Muscle layer of colon (tissue), 2 donors: ENCODE results near the gene ANXA6.

Experiments
- H3K27ac ChIP-seq: one replicate; pipeline ENCODE4 v1.7.0; 2013; ENCODE audit warnings: low read depth, mild to moderate bottlenecking, low read length, moderate library complexity
- H3K27me3 ChIP-seq, 2 donors: one replicate each; pipeline ENCODE4 v1.7.0; 2013; ENCODE audit warnings: low read length in 2 of 2, mild to moderate bottlenecking in 2 of 2; ENCODE audit not compliant: insufficient read depth in 2 of 2, control insufficient read depth in 1 of 2
- H3K36me3 ChIP-seq: one replicate; pipeline ENCODE4 v1.7.0; 2013; ENCODE audit warnings: mild to moderate bottlenecking, low read length; ENCODE audit not compliant: insufficient read depth
- H3K4me1 ChIP-seq: one replicate; pipeline ENCODE4 v1.7.0; 2013; ENCODE audit warnings: mild to moderate bottlenecking, low read length; ENCODE audit not compliant: insufficient read depth
- H3K4me3 ChIP-seq, 2 donors: one replicate each; pipeline ENCODE4 v1.7.0; 2013; ENCODE audit warnings: low read length in 2 of 2, low read depth in 1 of 2, mild to moderate bottlenecking in 1 of 2, moderate library complexity in 1 of 2
- H3K9ac ChIP-seq: one replicate; pipeline ENCODE4 v1.7.0; 2013; ENCODE audit warnings: low read length
- H3K9me3 ChIP-seq: one replicate; pipeline ENCODE4 v1.7.0; 2013; ENCODE audit warnings: mild to moderate bottlenecking, low read length
- donor health status: abdominal sarcoma.
- donor health status: Adenocarcinoma of cecum.

The ANXA6 gene

DNA sequence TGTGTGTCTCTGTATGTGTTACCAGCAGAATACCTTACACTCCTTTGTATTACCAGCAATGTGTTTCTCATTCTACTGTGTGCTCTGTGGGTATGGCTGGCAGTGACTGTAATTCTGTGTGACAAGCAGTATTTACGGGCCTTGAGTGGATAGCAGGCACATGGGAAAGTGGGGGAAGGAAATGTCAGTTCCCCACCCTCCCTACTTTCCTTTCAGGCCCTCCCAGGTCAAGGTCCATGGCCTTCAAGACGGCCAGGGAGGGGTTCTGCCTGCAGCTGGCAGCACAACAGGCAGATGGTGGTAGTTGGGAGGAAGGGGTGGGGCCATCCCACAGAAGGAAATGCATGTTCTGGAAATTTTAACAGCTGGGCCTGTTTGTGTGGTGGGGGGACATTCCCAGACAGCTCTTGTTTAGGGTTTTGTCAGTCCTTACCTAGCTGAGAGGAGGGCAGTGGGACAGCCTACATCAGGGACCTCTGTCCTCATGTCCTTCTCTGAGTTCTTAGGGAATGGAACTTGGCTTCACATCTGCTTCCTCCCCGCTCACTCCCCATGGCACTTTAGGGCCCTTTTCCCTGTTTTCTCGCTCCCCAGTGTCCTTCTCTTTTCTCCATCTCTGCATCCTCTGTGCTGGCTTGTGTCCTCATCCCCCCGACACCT is 62.1 kb downstream of the ANXA6 start:
- Histone ChIP-seq H3K9ac (no peak overlapping the region), H3K9me3 (no peaks in the 10 kb centered on the region), H3K27ac (peak overlapping the region; percentile 40), H3K36me3 (peaks cover 3% of the 10 kb centered on the region), H3K4me3 (no peak overlapping the region), H3K27me3 (no peaks in the 10 kb centered on the region), H3K4me1 (peaks cover 22% of the 10 kb centered on the region)

DNA sequence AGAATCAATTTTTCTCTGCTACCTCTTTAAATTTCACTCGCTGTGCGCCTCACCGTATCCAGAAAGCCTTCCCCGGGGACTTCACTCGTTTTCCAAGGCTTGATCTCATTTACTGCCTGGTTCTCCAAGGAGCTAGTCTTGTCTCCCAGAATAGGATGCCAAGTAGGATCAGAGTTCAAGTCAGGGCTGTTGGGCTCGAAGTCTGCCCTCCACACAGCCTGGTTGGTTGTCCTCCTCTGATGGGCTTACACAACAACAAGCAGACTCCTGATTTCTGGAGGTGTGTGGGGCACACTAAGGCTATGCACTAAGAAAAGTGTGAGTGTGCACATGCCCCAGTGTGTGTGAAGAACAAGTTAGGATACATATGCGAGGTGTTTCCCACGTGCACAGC is 62.7 kb downstream of the ANXA6 start:
- Histone ChIP-seq H3K27ac (peak overlapping the region; percentile 40), H3K36me3 (no peaks in the 10 kb centered on the region), H3K9me3 (no peaks in the 10 kb centered on the region), H3K27me3 (no peaks in the 10 kb centered on the region), H3K9ac (no peak overlapping the region), H3K4me3 (no peak overlapping the region), H3K4me1 (peaks cover 22% of the 10 kb centered on the region)

DNA sequence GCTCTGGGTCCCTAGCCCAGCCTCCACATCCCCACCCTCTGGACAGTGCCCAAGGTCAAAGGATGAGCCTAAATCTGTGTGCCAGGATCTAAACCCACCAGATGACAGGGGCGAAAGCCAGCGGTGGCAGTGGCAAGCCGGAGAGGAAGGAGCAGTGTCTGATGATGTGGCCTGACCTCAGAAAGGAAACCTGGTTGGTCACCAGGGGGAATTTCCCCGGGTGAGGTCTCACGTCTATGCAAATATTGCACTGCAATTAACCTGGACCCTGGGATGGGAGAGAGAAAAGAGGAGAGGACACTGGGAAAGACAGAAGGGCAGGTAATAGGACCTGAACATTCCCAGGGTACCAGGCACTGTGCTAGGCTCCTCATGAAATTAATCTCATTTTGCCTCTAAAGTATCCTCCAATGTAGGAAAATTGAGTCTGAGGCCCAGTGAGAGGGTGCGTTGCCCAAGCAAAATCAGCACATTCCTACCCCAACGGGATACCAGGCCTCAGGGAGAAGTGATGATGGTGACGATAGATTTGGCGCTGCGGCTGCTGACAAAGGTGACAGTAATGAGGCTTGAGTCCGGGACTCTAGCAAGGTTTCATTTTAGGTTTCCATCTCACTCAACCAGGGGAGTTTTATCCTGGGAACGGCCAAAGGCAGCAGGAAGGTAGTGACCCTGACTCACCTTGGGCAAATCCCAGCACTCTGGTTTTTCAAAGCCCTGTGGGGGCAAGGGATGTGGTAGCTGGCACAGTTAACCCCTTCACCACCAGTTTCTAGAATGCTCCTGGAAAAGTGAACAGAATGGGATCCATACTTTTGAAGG is 63.3 kb downstream of the ANXA6 start:
- H3K4me3 ChIP-seq, result no peak overlapping the region
- H3K9me3 ChIP-seq, result no peaks in the 10 kb centered on the region
- peak overlapping the region; percentile 40 for H3K27ac ChIP-seq
- no peaks in the 10 kb centered on the region for H3K36me3 ChIP-seq
- no peaks in the 10 kb centered on the region for H3K27me3 ChIP-seq
- peaks cover 22% of the 10 kb centered on the region for H3K4me1 ChIP-seq
- H3K9ac ChIP-seq, result no peak overlapping the region

DNA sequence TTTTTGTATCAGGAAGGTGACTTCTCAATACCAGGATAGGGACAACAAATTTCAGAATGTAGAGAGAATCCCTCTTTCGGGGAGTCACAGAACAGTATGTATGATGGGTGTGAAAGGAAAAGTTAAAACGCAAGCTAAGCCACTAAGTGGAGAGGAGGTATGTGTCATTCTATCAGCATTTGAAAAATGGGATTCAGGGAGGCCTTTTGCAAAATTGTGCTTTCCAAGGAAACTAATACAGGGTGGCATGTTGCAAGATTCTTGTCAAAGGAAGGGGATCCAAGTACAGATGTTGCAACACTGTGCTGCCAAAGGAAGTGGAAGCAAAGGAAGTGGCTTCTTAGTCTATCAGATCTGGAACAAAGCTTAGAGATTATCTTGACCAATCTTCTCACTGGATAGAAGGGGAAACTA is 64.1 kb downstream of the ANXA6 start:
- Histone ChIP-seq H3K27ac (no peak overlapping the region), H3K4me1 (peaks cover 22% of the 10 kb centered on the region), H3K27me3 (no peaks in the 10 kb centered on the region), H3K9ac (no peak overlapping the region), H3K36me3 (no peaks in the 10 kb centered on the region), H3K9me3 (no peaks in the 10 kb centered on the region), H3K4me3 (no peak overlapping the region)

DNA sequence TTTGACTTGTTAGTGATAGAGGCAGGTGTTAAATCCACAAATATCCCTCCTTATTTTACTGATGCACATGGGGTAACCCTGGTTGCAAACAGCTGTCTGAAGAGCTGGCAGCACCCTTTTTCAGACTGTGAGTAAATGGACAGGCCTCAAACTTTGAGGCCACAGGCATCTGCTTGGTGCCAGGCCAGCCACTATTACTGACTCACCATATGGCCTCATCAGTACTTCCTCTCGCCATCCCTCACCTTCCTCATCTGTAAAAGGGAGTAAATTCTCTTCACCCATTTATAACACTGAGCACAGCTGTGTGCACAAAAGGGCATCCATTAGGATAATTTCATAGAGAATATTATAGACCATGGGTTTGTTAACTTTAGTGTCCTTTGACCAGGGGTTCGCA is 64.8 kb downstream of the ANXA6 start:
- Histone ChIP-seq H3K27me3 (no peaks in the 10 kb centered on the region), H3K4me1 (peaks cover 22% of the 10 kb centered on the region), H3K4me3 (no peak overlapping the region), H3K36me3 (no peaks in the 10 kb centered on the region), H3K9me3 (no peaks in the 10 kb centered on the region), H3K9ac (no peak overlapping the region), H3K27ac (no peak overlapping the region)

DNA sequence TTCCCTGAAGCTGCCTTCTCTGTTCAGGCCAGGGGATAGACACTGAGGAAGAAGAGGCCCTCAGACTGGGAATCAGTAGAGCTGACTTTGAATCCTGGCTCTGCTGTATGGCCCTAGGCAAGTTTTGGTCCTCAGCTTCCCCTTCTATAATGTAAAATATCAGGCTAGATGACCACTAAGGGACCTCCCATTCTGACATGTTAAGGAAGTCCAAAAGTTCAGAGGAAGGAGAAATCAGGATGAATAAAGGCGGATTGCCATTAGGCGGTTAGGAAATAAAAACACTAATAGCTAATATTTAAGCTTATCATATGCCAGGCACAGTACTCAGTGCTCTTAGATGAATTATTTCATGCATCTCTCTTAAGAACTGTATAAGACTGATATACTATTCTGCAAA is 67.9 kb downstream of the ANXA6 start:
- no peaks in the 10 kb centered on the region for H3K36me3 ChIP-seq
- no peaks in the 10 kb centered on the region for H3K27me3 ChIP-seq
- H3K9ac ChIP-seq, result no peak overlapping the region
- no peaks in the 10 kb centered on the region for H3K9me3 ChIP-seq
- H3K4me1 ChIP-seq, result peaks cover 21% of the 10 kb centered on the region
- no peak overlapping the region for H3K27ac ChIP-seq
- H3K4me3 ChIP-seq, result no peak overlapping the region

DNA sequence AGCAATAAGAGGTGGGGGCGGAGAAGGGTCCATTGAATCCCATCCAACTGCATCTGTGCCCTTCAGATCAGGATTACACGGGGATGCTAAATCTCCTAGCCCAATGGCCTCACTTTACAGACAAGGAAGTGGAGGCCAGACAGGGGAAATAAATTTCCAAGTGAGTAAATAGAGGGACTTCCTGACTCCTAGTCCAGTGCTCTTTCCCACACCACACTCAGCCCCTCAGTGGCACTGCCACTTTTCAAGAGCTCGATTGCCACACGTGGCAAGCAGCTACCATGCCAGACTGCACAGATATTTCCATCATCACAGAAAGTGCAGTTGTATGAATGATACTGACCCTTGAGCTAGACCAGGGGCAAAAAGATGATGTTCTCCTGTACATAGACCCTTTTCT is 68.6 kb downstream of the ANXA6 start:
- Histone ChIP-seq H3K4me1 (peaks cover 15% of the 10 kb centered on the region), H3K9ac (no peak overlapping the region), H3K4me3 (no peak overlapping the region), H3K27ac (no peak overlapping the region), H3K27me3 (no peaks in the 10 kb centered on the region), H3K36me3 (no peaks in the 10 kb centered on the region), H3K9me3 (no peaks in the 10 kb centered on the region)

DNA sequence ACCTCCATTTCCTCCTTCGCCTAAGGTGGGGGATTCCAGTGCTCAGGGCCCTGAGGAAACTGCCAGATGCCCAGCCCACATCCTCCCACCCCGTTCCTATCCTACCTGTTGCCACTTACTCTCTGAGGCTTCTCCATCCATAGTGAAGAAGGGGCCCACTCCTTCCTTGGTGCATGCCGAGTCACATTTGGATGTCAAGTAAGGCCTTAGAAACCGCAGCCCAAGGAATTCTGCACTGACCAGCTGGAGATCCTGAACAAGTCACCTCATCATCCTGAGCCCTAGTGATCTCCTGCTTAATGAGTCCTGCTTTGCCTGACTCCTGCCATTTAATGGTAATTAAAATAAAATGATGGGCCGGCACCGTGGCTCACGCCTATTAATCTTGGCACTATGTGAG is 70.1 kb downstream of the ANXA6 start:
- H3K4me1 ChIP-seq, result peaks cover 15% of the 10 kb centered on the region
- no peak overlapping the region for H3K27ac ChIP-seq
- no peaks in the 10 kb centered on the region for H3K9me3 ChIP-seq

DNA sequence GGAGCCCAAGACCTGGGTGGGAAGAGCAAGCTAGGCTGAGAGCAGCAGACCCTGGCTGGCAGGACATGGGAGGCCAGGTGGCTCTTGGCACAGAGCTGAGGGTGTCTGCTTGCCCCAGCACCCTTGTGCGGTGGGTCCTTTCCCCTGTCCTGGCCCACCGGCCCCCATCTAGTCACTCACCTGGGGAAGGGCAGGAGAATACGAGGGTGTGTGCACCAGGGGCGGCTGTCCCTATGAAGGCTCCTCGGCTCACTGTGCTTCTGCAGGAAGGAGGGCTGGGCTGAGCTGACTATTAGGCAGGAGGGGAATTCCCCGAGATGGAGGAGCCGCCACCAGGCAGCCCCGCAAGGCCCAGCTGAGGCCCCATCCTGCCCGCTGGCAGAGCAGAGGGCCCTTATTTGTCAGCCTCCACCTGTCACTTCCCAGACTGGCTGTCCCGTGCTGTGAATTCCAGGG is 70.6 kb downstream of the ANXA6 start:
- Histone ChIP-seq H3K9me3 (no peaks in the 10 kb centered on the region), H3K27me3 (no peaks in the 10 kb centered on the region), H3K27ac (no peak overlapping the region), H3K4me1 (peaks cover 20% of the 10 kb centered on the region), H3K4me3 (no peak overlapping the region), H3K36me3 (no peaks in the 10 kb centered on the region), H3K9ac (no peak overlapping the region)

More for the DNA sequence above, 70.1 kb downstream of the ANXA6 start:
- H3K27me3 ChIP-seq, result no peaks in the 10 kb centered on the region
- H3K4me3 ChIP-seq, result no peak overlapping the region
- H3K36me3 ChIP-seq, result no peaks in the 10 kb centered on the region
- H3K9ac ChIP-seq, result no peak overlapping the region

DNA sequence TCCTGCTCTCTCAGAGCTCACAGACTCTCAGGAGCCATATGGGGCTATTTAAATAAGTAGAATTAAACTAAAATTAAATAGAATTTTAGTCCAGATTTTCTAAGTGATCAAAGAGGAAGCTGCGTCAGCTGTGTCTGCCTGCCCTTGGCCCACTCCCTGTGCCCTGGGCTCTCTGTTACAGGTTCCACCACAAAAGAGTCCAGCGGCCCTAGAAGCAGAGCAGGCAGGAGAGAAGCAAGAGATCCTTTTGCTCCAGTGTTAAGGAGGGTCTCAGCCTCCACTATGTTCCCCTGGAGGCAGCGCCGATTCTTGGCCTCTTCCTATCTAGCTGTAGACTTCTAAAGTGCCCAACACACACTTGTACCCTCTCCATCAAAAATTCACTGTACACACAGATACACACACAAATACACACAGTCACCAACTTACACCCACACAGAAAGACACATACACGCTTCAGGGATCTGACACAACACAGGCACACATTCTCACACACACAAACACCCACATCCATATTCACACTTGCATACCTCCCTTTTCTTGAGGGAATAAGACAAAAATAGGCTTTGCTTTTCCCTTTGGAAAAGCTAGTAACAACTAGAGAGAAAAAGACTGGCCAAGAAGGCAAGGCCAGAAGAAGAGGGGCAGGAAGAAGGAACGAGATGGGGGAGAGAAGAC is 71.2 kb downstream of the ANXA6 start:
- Histone ChIP-seq H3K4me1 (peaks cover 23% of the 10 kb centered on the region), H3K36me3 (no peaks in the 10 kb centered on the region), H3K27me3 (no peaks in the 10 kb centered on the region), H3K9ac (no peak overlapping the region), H3K27ac (no peak overlapping the region), H3K9me3 (no peaks in the 10 kb centered on the region), H3K4me3 (no peak overlapping the region)

DNA sequence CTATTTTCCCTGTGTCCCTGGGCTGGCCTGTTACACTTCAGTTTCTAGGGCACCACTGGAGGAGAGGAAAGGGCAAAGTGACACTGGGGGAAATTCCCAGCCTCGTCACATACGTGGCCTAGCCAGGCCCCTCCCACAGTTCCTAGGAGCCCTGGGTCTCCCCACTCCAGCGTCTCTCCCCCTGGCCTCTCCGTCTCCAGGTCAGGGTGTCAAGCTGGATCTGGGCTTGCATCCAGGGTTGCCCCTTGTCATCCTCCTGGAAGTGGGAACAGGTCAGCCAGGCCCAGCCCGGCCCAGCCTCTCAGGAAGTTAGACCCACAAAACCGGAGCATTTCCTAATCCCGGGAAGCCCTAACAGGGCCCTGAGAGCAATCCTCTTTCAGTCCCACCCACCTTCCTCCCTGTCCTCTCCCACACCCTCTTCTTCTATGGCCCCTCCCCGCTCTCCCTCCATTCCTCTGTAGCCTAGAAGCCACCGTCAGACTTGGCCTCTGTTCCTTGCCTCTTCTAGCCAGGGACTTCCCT is 72.0 kb downstream of the ANXA6 start:
- no peak overlapping the region for H3K27ac ChIP-seq

More for the DNA sequence above, 72.0 kb downstream of the ANXA6 start:
- no peaks in the 10 kb centered on the region for H3K9me3 ChIP-seq
- H3K4me1 ChIP-seq, result peaks cover 23% of the 10 kb centered on the region
- H3K27me3 ChIP-seq, result no peaks in the 10 kb centered on the region
- no peak overlapping the region for H3K4me3 ChIP-seq
- no peak overlapping the region for H3K9ac ChIP-seq
- H3K36me3 ChIP-seq, result no peaks in the 10 kb centered on the region
